Measurements from ENCODE around the gene NGEF.

Gene NGEF

GRCh38 chr2:232897598-232898408 lies 115.3 kb downstream of the NGEF start:
- no peak for DNase-seq (ENCODE audit: low spot score)

- no peak for DNase-seq (ENCODE audit: low spot score)
Measured at GRCh38 chr2:232896720-232897597, 116.1 kb downstream of the NGEF start.

GRCh38 chr2:232896111-232896510 lies 116.9 kb downstream of the NGEF start:
- no peak for DNase-seq (ENCODE audit: low spot score)

- DNase-seq (ENCODE audit: low spot score) = no peak
Measured at GRCh38 chr2:232894746-232895145, 118.3 kb downstream of the NGEF start.

GRCh38 chr2:232894251-232894650 lies 118.8 kb downstream of the NGEF start:
- DNase-seq (ENCODE audit: low spot score) = no peak

GRCh38 chr2:232893834-232894233 lies 119.2 kb downstream of the NGEF start:
- no peak for DNase-seq (ENCODE audit: low spot score)

- DNase-seq (ENCODE audit: low spot score) = no peak
Measured at GRCh38 chr2:232892843-232893242, 120.2 kb downstream of the NGEF start.

- no peak for DNase-seq (ENCODE audit: low spot score)
Measured at GRCh38 chr2:232892221-232892620, 120.8 kb downstream of the NGEF start.

GRCh38 chr2:232891621-232892071 lies 121.4 kb downstream of the NGEF start:
- DNase-seq (ENCODE audit: low spot score) = peak; percentile 51

GRCh38 chr2:232890896-232891601 lies 122.0 kb downstream of the NGEF start:
- DNase-seq (ENCODE audit: low spot score) = peak; percentile 94

- DNase-seq (ENCODE audit: low spot score) = no peak
Measured at GRCh38 chr2:232890536-232890895, 122.5 kb downstream of the NGEF start.

- DNase-seq (ENCODE audit: low spot score) = no peak
Measured at GRCh38 chr2:232889876-232890401, 123.1 kb downstream of the NGEF start.

- no peak for DNase-seq (ENCODE audit: low spot score)
Measured at GRCh38 chr2:232888839-232889529, 124.1 kb downstream of the NGEF start.

GRCh38 chr2:232888099-232888836 lies 124.8 kb downstream of the NGEF start:
- no peak for DNase-seq (ENCODE audit: low spot score)

GRCh38 chr2:232887171-232887850 lies 125.7 kb downstream of the NGEF start:
- DNase-seq (ENCODE audit: low spot score) = no peak

GRCh38 chr2:232886632-232887031 lies 126.4 kb downstream of the NGEF start:
- DNase-seq (ENCODE audit: low spot score) = no peak

GRCh38 chr2:232886176-232886575 lies 126.9 kb downstream of the NGEF start:
- DNase-seq (ENCODE audit: low spot score) = no peak

- DNase-seq (ENCODE audit: low spot score) = no peak
Measured at GRCh38 chr2:232885264-232885961, 127.6 kb downstream of the NGEF start.

GRCh38 chr2:232884549-232885263 lies 128.3 kb downstream of the NGEF start:
- DNase-seq (ENCODE audit: low spot score) = no peak
